GM18858 (cell line): ENCODE measurements around the gene SLC40A1.
"Not testable (repeated sequence)": the region's sequence is repeated elsewhere in the genome, so short reads cannot be mapped to it uniquely, and the experiment has no call there.

Source experiments
- ATAC-seq: cut with Tn5 transposase; IDR thresholded peaks from one replicate; pipeline ENCODE4 v1.9.1; 2021; ENCODE audit not compliant: unreplicated experiment

Gene SLC40A1

GRCh38 chr2:189601652-189602051, 21.1 kb upstream of the SLC40A1 start:
- not testable (repeated sequence) for ATAC-seq

- no peak for ATAC-seq
Observed at GRCh38 chr2:189601043-189601442, 20.5 kb upstream of the SLC40A1 start.

- ATAC-seq = no peak
Observed at GRCh38 chr2:189599245-189599644, 18.7 kb upstream of the SLC40A1 start.

- ATAC-seq = no peak
Observed at GRCh38 chr2:189595417-189595816, 14.8 kb upstream of the SLC40A1 start.

DNA sequence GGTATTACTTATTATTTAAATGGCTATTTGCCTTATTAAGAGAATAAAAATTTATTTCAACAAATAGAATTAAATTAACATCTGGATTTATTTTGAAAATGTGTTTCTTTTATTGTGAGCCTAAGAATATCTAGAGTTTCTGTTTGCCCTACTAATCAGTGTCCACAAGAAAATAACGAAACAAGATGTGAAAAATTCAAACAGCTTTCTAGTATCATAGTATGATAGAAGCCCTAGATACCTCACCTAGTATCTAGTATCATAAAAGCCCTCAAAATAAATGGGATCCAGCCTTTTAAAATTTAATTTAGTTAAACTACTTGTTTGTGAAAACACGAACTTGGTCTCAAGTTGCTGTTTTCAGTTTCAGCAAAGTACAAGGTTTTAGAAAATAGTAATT, 13.7 kb upstream of the SLC40A1 start:
- ATAC-seq = no peak

DNA sequence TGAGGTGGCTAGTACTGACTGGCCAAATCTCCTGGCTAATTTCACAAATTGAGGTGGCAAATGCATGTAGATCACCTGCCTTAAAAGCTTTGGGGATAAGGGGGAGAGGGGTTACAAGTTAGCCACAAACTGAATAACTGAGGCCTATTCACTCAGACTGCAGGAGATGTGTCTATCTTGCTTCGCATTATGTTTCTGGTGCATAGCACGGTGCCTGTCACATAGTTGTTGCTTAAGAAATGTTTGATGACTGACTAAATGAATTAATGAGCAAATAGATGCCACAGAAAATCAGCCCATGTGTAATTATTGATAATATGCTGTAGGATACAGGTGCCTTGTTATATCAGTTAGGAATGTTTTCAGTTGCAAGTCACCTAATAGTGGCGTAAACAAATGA, 12.5 kb upstream of the SLC40A1 start:
- no peak for ATAC-seq

DNA sequence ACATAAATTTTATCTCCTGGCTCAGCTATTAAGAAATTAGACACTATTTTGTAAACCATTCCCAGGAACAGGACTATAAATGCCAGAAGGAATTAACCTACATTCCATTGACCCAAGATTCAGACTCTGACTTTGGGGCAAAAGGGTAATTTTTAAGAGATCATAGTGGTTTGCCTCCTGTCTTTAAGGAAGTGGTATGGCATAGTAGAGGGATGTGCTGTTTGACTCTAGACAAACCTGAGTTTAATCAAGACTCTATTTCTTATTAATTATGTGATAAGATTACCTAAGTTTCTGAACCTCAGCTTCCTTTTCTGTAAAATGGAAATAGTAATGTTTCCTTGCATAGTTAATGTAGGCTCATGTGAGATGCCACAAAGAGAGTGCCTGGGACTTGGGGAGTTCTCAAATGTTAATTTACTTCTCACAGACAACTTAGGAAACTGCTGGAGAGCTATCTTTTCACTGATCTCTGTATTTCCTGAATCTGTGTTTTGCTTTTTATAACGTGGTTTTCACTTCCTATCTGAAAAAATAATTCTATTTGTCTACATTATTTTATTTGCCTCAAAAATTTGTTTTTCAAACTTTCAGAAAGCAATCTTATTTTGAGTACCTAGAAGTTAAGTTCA, 11.9 kb upstream of the SLC40A1 start:
- ATAC-seq = no peak

- ATAC-seq = no peak
Observed at GRCh38 chr2:189587780-189588179, 7.2 kb upstream of the SLC40A1 start.

DNA sequence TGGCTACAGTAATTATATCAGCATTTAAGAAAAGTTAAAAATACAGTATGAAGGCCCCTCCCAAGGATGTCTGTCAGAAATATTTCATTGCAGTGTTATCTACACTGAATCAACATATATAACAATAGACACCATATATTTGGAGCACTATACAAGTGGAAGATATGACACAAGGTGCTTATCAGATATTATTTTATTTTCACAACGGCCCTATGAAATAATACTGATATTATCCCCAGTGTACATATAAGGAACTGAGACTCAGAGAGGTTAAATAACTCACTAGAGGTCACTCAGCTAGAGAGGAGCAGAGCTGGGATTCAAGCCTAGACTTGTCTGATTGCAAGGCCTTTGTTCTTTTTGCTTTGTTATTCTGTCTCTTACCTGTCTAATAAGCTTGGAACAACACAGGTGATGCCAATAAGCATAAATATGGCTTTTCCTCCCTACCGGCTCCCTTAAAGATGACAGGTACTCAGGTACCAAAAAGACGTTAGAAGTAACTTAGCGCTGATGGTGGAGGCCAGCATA, 4.7 kb upstream of the SLC40A1 start:
- ATAC-seq = no peak

- ATAC-seq = no peak
Observed at GRCh38 chr2:189584686-189585085, 4.1 kb upstream of the SLC40A1 start.

- no peak for ATAC-seq
Observed at GRCh38 chr2:189583227-189584198, 2.9 kb upstream of the SLC40A1 start.

GRCh38 chr2:189582809-189583192, 2.2 kb upstream of the SLC40A1 start:
- ATAC-seq = no peak

DNA sequence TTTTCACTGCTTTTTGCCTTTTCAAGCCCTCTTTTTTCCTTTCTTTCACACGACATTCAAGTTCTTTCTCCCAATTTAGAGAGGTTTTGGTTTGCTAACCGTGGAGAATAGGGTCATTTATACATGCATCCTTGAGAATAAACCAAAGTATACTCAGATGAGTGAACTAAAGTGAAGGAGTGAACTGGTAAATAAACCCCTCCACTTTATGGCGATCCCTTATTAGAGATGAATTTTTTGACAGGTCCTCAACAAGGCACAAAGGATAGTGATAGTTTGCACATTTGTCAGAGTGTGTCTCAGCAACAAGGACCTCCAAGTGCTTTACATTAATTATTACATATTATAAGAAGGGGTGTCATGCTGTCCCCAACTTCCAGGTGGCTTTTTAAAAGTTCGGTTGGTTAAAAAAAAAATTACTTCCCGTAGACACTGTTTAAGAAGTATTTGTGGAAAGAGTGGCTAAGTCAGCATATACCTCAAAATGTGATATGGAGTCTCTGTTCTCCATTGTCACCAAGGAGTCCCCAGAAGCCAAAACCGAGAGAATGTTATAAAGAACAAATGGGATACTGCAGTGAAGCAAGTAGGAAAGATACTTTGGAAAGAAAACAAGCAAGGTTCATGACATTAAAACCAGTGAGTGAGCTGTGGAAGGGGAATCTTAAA, 1.7 kb upstream of the SLC40A1 start:
- no peak for ATAC-seq

GRCh38 chr2:189581354-189582139, 961 bp upstream of the SLC40A1 start:
- no peak for ATAC-seq

DNA sequence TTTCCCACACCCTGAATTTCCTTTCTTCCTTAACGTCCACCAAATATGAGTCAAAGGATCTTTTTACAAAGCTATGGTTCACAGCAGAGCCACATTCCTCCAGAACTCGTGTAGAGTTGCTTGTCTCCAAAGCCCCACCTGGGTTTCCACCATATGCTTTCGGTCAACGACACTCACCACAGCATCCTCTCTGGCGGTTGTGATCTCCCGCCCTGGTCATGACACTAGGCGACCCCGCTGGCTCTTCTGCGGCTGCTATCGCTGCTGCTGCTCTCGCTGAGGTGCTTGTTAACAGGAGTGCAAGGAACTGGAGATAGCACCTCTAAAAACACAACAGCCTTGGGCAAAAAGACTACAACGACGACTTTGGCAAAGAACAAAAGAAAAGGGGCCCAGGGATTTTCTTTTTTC, 340 bp downstream of the SLC40A1 start:
- no peak for ATAC-seq

GRCh38 chr2:189579585-189580186, 900 bp downstream of the SLC40A1 start:
- ATAC-seq = no peak

GRCh38 chr2:189578272-189578950, 2.2 kb downstream of the SLC40A1 start:
- no peak for ATAC-seq

- no peak for ATAC-seq
Observed at GRCh38 chr2:189577121-189577520, 3.5 kb downstream of the SLC40A1 start.

GRCh38 chr2:189576396-189576795, 4.2 kb downstream of the SLC40A1 start:
- no peak for ATAC-seq
